Astrocyte of the spinal cord (primary cell): ENCODE data around the gene CACNA1S.

Experiments used
- DNase-seq: peaks from one replicate; pipeline ENCODE4 v3.0.0; 2011; ENCODE audit warnings: low read depth, low spot score
- H3K4me3 ChIP-seq: 2 replicates; pipeline ENCODE4 v1.5.1; 2011; ENCODE audit warnings: low read depth, mild to moderate bottlenecking, low read length, moderate library complexity
- in situ Hi-C: cut with HindIII; loops from 2 replicates; pipeline ENCODE4 v1.10.0; 2017; ENCODE audit warnings: low sequenced_read_pairs
- TF ChIP-seq, protein P1 (sequence below): IDR thresholded peaks from 2 replicates; pipeline ENCODE4 v1.5.1; 2012; ENCODE audit warnings: low read depth, mild to moderate bottlenecking, low read length, inconsistent platforms

The CACNA1S gene

DNA sequence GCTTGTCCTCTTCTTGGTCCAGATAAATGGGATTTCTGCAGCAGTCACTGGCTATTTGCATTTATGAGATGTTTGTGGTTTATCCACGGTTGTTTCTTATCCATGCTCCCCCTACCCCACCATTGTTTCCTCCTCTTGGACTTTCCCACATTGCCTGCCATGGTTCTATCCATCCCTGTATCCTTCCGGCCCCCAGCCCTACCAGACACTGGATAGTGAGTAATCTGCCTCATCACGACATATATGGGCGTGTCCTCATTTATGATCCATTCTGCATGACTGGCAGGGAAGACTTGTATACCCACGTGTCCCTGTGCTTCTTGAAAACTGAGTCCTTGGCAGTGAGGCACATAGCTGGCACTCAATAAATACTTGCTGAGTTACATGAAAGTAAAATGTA lies 40.1 kb downstream of the CACNA1S start:
- no peak for DNase-seq
- TF ChIP-seq, protein P1, sequence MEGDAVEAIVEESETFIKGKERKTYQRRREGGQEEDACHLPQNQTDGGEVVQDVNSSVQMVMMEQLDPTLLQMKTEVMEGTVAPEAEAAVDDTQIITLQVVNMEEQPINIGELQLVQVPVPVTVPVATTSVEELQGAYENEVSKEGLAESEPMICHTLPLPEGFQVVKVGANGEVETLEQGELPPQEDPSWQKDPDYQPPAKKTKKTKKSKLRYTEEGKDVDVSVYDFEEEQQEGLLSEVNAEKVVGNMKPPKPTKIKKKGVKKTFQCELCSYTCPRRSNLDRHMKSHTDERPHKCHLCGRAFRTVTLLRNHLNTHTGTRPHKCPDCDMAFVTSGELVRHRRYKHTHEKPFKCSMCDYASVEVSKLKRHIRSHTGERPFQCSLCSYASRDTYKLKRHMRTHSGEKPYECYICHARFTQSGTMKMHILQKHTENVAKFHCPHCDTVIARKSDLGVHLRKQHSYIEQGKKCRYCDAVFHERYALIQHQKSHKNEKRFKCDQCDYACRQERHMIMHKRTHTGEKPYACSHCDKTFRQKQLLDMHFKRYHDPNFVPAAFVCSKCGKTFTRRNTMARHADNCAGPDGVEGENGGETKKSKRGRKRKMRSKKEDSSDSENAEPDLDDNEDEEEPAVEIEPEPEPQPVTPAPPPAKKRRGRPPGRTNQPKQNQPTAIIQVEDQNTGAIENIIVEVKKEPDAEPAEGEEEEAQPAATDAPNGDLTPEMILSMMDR, result no peak
- H3K4me3 ChIP-seq, result no peak overlapping the region
- in situ Hi-C loops, result no loop called here

DNA sequence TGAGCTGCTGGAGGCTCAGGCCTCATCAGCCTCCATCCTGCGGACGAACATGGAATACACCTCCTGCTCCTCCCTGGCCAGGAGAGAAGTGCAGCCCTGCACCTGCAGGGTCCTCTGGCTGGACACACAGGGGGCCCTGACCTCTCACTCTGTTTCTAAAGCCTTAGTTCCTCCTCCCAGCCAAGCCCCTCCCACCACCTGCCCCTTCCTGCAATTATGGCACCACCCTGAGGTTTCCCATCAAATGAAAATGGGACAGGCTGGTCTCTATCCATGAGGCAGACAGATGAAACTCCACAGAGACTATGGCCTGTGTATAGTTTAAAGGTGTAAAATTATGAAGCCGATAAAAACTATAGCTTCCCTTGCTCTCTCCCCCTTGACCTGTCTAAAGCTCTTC lies 42.6 kb downstream of the CACNA1S start:
- TF ChIP-seq, protein P1, result no peak
- no peak for DNase-seq
- in situ Hi-C loops, result no loop called here
- H3K4me3 ChIP-seq, result no peak overlapping the region

DNA sequence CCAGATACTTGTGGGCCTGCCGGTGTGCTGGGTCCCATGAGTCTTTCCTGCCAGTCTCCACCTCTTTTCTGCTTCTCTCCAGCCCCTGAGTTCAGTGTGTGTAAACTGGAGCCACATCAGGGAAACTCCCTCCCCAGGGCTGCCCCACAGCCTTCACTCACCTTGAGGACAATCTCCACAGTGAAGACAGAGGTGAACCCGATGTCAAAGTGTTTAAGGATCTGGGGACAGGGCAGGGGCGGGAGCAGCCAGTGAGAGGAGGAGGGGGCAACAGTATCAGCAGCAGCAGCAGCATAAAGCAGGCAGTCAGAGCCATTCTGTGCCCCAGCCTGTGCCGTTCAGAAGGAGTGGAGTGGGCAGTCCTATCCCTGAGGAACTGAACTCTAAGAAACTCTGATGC lies 43.2 kb downstream of the CACNA1S start:
- in situ Hi-C loops, result no loop called here
- H3K4me3 ChIP-seq, result no peak overlapping the region
- DNase-seq, result no peak
- TF ChIP-seq, protein P1, result no peak

DNA sequence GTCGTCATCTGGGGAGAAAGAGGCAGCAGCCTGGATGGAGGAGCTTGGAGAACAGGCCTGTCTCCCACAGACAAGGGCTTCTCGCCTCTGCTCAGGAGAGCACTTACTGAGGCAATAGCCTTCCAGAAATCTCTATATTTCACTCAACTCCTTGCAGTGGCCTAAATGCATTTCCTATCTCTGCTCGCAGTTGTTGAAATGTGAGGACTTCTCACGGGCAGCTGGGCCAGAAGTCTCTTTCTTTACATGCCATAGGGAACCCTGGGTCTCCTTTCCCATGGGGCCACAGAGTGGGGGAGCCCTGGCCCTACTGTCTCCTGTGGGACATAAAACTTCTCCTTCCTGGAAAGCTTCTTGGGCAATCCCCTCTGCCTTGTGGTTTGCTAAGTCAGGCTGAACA lies 45.2 kb downstream of the CACNA1S start:
- in situ Hi-C loops, result no loop called here
- DNase-seq, result no peak
- TF ChIP-seq, protein P1, result no peak
- no peak overlapping the region for H3K4me3 ChIP-seq

DNA sequence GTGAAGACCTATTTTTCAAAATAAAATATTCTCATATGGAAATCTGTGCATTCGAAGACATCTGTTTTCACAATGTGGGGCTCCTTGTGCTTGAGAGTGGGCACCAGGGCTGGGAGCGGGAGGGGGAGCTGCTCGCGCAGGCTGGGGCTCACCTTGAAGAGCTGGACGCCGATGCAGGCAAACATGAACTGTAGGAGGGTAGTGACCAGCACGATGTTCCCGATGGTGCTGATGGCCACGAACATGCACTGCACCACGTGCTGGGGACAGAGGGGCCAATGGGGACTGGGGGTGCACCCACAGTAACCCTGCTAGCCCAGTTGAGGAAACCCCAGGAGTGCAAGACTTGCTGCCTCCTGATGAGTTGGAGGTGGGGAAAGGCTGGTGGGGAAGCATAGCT lies 46.5 kb downstream of the CACNA1S start:
- in situ Hi-C loops, result no loop called here
- H3K4me3 ChIP-seq, result no peak overlapping the region

DNA sequence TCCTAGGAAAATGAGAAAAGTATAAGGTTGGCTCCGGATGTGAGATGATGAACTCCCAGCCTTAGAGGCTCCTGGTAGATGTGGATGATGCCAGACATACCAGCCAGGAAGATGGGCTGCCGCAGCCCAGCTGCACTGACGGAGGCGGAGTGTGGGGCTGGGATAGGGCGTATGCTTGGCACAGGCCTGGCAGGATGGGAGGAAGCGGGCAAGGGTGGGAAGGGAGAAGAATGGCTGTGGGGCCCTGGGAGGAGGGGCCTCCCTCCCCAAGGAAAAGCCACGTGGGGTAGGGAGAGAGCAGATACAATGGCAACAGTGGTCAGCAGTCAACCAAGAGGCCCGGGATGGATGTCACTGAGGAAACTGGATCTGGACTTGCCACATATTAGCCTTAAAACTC lies 47.4 kb downstream of the CACNA1S start:
- no peak overlapping the region for H3K4me3 ChIP-seq
- in situ Hi-C loops, result no loop called here
- TF ChIP-seq, protein P1, result no peak
- no peak for DNase-seq

More for the DNA sequence above, 46.5 kb downstream of the CACNA1S start:
- TF ChIP-seq, protein P1, result no peak
- DNase-seq, result no peak

DNA sequence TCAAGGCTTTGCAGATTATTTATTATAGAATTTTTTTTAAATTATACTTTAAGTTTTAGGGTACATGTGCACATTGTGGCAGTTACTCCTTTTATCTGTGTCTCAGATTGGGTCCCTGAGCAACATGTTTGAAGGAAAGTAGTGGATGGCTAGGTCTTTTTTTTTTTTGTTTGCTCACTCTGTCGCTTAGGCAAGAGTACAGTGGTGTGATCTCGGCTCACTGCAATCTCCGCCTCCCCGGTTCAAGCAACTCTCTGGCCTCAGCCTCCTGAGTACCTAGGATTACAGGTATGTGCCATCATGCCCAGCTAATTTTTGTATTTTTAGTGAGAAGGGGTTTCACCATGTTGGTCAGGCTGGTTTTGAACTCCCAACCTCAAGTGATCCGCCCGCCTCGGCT lies 49.1 kb downstream of the CACNA1S start:
- TF ChIP-seq, protein P1, result no peak
- DNase-seq, result no peak
- in situ Hi-C loops, result no loop called here

More for the DNA sequence above, 49.1 kb downstream of the CACNA1S start:
- H3K4me3 ChIP-seq, result no peak overlapping the region
